COLO829 (cell line): Measurements from ENCODE around the gene MYO3B.
"Not testable (repeated sequence)": the region's sequence is repeated elsewhere in the genome, so short reads cannot be mapped to it uniquely, and the experiment has no call there.

ENCODE experiments used
- DNase-seq: peaks from one replicate; pipeline ENCODE4 v3.0.0; 2012; ENCODE audit warnings: low spot score

The MYO3B gene

GRCh38 chr2:170263728-170264521, 86.0 kb downstream of the MYO3B start:
- DNase-seq: not testable (repeated sequence)

- DNase-seq: no peak
Observed at GRCh38 chr2:170264522-170264860, 86.5 kb downstream of the MYO3B start.

GRCh38 chr2:170264865-170265264, 86.9 kb downstream of the MYO3B start:
- DNase-seq: no peak

GRCh38 chr2:170265321-170265720, 87.4 kb downstream of the MYO3B start:
- DNase-seq: no peak

- no peak for DNase-seq
Observed at GRCh38 chr2:170266358-170266757, 88.4 kb downstream of the MYO3B start.

GRCh38 chr2:170267071-170267470, 89.1 kb downstream of the MYO3B start:
- no peak for DNase-seq

- no peak for DNase-seq
Observed at GRCh38 chr2:170270278-170270864, 92.4 kb downstream of the MYO3B start.

GRCh38 chr2:170271340-170271739, 93.4 kb downstream of the MYO3B start:
- no peak for DNase-seq

GRCh38 chr2:170276056-170276455, 98.1 kb downstream of the MYO3B start:
- no peak for DNase-seq

GRCh38 chr2:170276925-170277629, 99.1 kb downstream of the MYO3B start:
- DNase-seq: no peak

- no peak for DNase-seq
Observed at GRCh38 chr2:170277951-170278350, 100.0 kb downstream of the MYO3B start.

GRCh38 chr2:170279615-170280014, 101.7 kb downstream of the MYO3B start:
- not testable (repeated sequence) for DNase-seq

GRCh38 chr2:170282851-170283250, 104.9 kb downstream of the MYO3B start:
- no peak for DNase-seq

- no peak for DNase-seq
Observed at GRCh38 chr2:170284205-170284604, 106.3 kb downstream of the MYO3B start.

GRCh38 chr2:170288859-170289258, 110.9 kb downstream of the MYO3B start:
- no peak for DNase-seq

- no peak for DNase-seq
Observed at GRCh38 chr2:170291474-170291873, 113.5 kb downstream of the MYO3B start.

- DNase-seq: no peak
Observed at GRCh38 chr2:170292415-170292814, 114.5 kb downstream of the MYO3B start.

- no peak for DNase-seq
Observed at GRCh38 chr2:170297496-170297895, 119.5 kb downstream of the MYO3B start.

- no peak for DNase-seq
Observed at GRCh38 chr2:170298115-170298514, 120.2 kb downstream of the MYO3B start.

GRCh38 chr2:170298861-170299429, 121.0 kb downstream of the MYO3B start:
- DNase-seq: no peak

- no peak for DNase-seq
Observed at GRCh38 chr2:170300993-170301392, 123.0 kb downstream of the MYO3B start.

- DNase-seq: no peak
Observed at GRCh38 chr2:170301626-170302025, 123.7 kb downstream of the MYO3B start.

- no peak for DNase-seq
Observed at GRCh38 chr2:170305711-170306110, 127.8 kb downstream of the MYO3B start.
